ENCODE results near the gene PDZD11.

The PDZD11 gene

DNA sequence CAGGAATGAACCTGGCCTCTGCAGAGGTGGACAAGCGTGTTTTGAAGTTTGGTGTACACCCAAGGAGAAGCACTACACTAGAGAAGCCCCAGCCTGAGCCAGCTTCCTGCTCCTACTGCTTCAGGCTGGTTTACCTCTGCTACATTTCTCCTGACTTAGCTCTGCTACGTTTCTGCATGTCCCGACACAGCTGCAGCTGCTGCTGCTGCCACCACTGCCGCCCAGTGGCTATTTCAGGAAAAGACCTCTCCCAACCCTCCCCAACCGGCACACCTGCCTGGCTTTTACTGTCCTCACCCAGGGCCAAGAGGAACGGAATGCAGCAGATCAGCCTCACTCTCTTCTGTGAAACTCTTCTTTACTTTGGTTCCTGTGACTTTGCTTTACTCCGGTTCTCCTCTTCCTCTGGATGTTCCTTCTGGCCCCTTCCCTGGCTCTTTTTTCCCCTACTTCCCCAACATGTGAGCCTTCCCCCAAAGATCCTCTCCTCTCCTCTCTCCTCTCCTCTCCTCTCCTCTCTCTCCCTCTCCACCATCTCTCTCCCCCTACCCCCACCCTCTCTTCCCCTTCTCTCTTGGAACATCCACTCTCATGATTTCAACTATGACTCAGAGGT is 26.7 kb downstream of the PDZD11 start (continued):
- TF ChIP-seq ZNF350 (tag by site-specific recombination; IDR thresholded peaks at IDR 0.05) = no peak
- TF ChIP-seq ZSCAN23 (tag by site-specific recombination; IDR thresholded peaks at IDR 0.05) = no peak
- no peak for TF ChIP-seq ZNF157 (tag by site-specific recombination; IDR thresholded peaks at IDR 0.05)
- no peak for TF ChIP-seq ZNF600 (tag by site-specific recombination; IDR thresholded peaks at IDR 0.05)

GRCh38 chrX:70260104-70260503 is 29.6 kb downstream of the PDZD11 start, which contains the start of gene P2RY4:
P2RY4 (minus strand) TSS chrX:70260204; CDS start chrX:70259624, 580 bp downstream.
- ChIA-PET POLR2A (no interaction called here), CTCF (interaction anchor here (0.7 to 1.1 kb wide), 2 partner anchors 127 to 130 kb away, joined by 3 read pairs; partner anchors contain the start of gene IGBP1)
- TF ChIP-seq KLF1 (tag by site-specific recombination; IDR thresholded peaks at IDR 0.05) = no peak
- TF ChIP-seq ZNF707 (tag by site-specific recombination; IDR thresholded peaks at IDR 0.05) = no peak
- TF ChIP-seq ZNF555 (tag by site-specific recombination; conservative IDR thresholded peaks at IDR 0.05) = no peak
- no peak for TF ChIP-seq ZNF48 (tag by site-specific recombination; IDR thresholded peaks at IDR 0.05)
- TF ChIP-seq ZNF202 (tag by site-specific recombination; IDR thresholded peaks at IDR 0.05; ENCODE audit: borderline replicate concordance) = no peak
- TF ChIP-seq MEIS1 (CRISPR knock-in tag; IDR thresholded peaks at IDR 0.05; ENCODE audit: borderline replicate concordance) = no peak
- no peak for TF ChIP-seq ZNF23 (tag by site-specific recombination; IDR thresholded peaks at IDR 0.05; ENCODE audit: borderline replicate concordance)
- no peak for TF ChIP-seq ZSCAN18 (tag by site-specific recombination; IDR thresholded peaks at IDR 0.05)
- TF ChIP-seq KLF10 (tag by site-specific recombination; IDR thresholded peaks at IDR 0.05) = no peak
- TF ChIP-seq FEZF1 (tag by site-specific recombination; IDR thresholded peaks at IDR 0.05) = no peak
- no peak for TF ChIP-seq ZNF398 (tag by site-specific recombination; IDR thresholded peaks at IDR 0.05)
- no peak for TF ChIP-seq TRIM28 (IDR thresholded peaks at IDR 0.05; ENCODE audit: borderline replicate concordance, low read length)
- TF ChIP-seq ZNF548 (tag by site-specific recombination; IDR thresholded peaks at IDR 0.05) = no peak
- TF ChIP-seq ZNF747 (tag by site-specific recombination; IDR thresholded peaks at IDR 0.05) = no peak
- TF ChIP-seq ZBTB21 (tag by site-specific recombination; IDR thresholded peaks at IDR 0.05) = no peak
- no peak for TF ChIP-seq ZNF510 (tag by site-specific recombination; IDR thresholded peaks at IDR 0.05; ENCODE audit: insufficient replicate concordance)
- no peak for TF ChIP-seq ZNF350 (tag by site-specific recombination; IDR thresholded peaks at IDR 0.05)
- TF ChIP-seq, protein P1, sequence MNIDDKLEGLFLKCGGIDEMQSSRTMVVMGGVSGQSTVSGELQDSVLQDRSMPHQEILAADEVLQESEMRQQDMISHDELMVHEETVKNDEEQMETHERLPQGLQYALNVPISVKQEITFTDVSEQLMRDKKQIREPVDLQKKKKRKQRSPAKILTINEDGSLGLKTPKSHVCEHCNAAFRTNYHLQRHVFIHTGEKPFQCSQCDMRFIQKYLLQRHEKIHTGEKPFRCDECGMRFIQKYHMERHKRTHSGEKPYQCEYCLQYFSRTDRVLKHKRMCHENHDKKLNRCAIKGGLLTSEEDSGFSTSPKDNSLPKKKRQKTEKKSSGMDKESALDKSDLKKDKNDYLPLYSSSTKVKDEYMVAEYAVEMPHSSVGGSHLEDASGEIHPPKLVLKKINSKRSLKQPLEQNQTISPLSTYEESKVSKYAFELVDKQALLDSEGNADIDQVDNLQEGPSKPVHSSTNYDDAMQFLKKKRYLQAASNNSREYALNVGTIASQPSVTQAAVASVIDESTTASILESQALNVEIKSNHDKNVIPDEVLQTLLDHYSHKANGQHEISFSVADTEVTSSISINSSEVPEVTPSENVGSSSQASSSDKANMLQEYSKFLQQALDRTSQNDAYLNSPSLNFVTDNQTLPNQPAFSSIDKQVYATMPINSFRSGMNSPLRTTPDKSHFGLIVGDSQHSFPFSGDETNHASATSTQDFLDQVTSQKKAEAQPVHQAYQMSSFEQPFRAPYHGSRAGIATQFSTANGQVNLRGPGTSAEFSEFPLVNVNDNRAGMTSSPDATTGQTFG (tag by site-specific recombination; IDR thresholded peaks at IDR 0.05; ENCODE audit: borderline replicate concordance) = no peak
- no peak for TF ChIP-seq ZNF518A (tag by site-specific recombination; conservative IDR thresholded peaks at IDR 0.05; ENCODE audit: low read depth)
- no peak within 1 kb of the TSS for H3K27ac ChIP-seq (ENCODE audit: extremely low read depth, low read depth, low read length)
- no peaks in the 10 kb centered on the region for H3K4me1 ChIP-seq (ENCODE audit: control insufficient read depth, insufficient read depth, low read length)
- H3K36me3 ChIP-seq (ENCODE audit: control insufficient read depth in 2 of 2, insufficient read depth in 1 of 2, low read length in 2 of 2) = no peaks in the 10 kb centered on the region
- H3K9me3 ChIP-seq (ENCODE audit: control insufficient read depth, insufficient read depth, low read depth, low read length) = no peaks in the 10 kb centered on the region
- no peak within 1 kb of the TSS for H3K4me3 ChIP-seq (ENCODE audit: low read depth, low read length)
